ENCODE results near the gene SH2D3C. TPM values are rescaled to one million over a fixed set of nuclear protein-coding genes. Genes with fewer than 3 reads are reported as not detected.

Gene SH2D3C
- total and polyA plus RNA-seq, 9 of the 15 experiments (the other 6 are each of a cell fraction or from before 2014, with no cell fraction given): 0.03 to 1.2 (median 0.22) TPM; not detected in 1

GRCh38 chr9:127735530-127736185 is 42.8 kb downstream of the SH2D3C start (continued):
- TF ChIP-seq CLOCK (CRISPR knock-in tag; IDR thresholded peaks at IDR 0.05; ENCODE audit: borderline replicate concordance) (no peak), NR4A1 (CRISPR knock-in tag; IDR thresholded peaks at IDR 0.05) (no peak), NR4A1 (tag; IDR thresholded peaks at IDR 0.05) (no peak), MXD1 (CRISPR knock-in tag; IDR thresholded peaks at IDR 0.05; ENCODE audit: borderline replicate concordance, poor library complexity, severe bottlenecking) (no peak), THRB (CRISPR knock-in tag; conservative IDR thresholded peaks at IDR 0.05) (no peak), SOX6 (IDR thresholded peaks at IDR 0.05) (no peak), ILK (tag; IDR thresholded peaks at IDR 0.05; ENCODE audit: borderline replicate concordance, low read depth) (no peak), KDM1A (IDR thresholded peaks at IDR 0.05) (peak in 1 of 2 experiments; percentile 21; a peak in 1 of 4 replicates), ZNF280A (IDR thresholded peaks at IDR 0.05; ENCODE audit: low read depth, partially characterized antibody) (no peak), STAT6 (CRISPR knock-in tag; IDR thresholded peaks at IDR 0.05) (peak; percentile 72; the same call in 1 of the 2 replicates), GABPB2 (CRISPR knock-in tag; conservative IDR thresholded peaks at IDR 0.05) (no peak), BDP1 (IDR thresholded peaks at IDR 0.05; ENCODE audit: insufficient read depth, insufficient read length) (no peak), AFF1 (IDR thresholded peaks at IDR 0.05; ENCODE audit: low read depth in 1 of 2, partially characterized antibody in 2 of 2) (no peak)

All from K562 (cell line).